CD14-positive monocyte (primary cell): ENCODE measurements around the gene RASSF4. TPM values are rescaled to one million over a fixed set of nuclear protein-coding genes. Genes with fewer than 3 reads are reported as not detected.

Source experiments
- DNase-seq, 3 donors: peaks; one replicate each; pipeline ENCODE4 v3.0.0-alpha.2; 2011 to 2022
- H2AFZ ChIP-seq: 2 replicates; pipeline ENCODE4 v1.6.0; 2012; ENCODE audit warnings: mild to moderate bottlenecking, low read depth, low read length, inconsistent platforms; ENCODE audit not compliant: insufficient read depth, poor library complexity, severe bottlenecking
- H3K27ac ChIP-seq, 2 donors: 1 replicate in 1 of 2; 2 replicates in 1 of 2; pipeline ENCODE4 v1.5.1; 2012 to 2013; ENCODE audit warnings: low read length in 2 of 2, control low read depth in 1 of 2, inconsistent platforms in 1 of 2, low read depth in 1 of 2, mild to moderate bottlenecking in 1 of 2
- H3K27me3 ChIP-seq, 2 donors: one replicate each; pipeline versions ENCODE4 v1.6.0 to v1.6.1; 2011 to 2013; ENCODE audit warnings: low read length in 2 of 2; ENCODE audit not compliant: control insufficient read depth in 2 of 2, insufficient read depth in 2 of 2
- H3K36me3 ChIP-seq, 2 donors: replicated peaks in 1 of 2; 1 replicate in 1 of 2; 2 replicates in 1 of 2; pipeline versions ENCODE4 v1.5.1 to v1.6.1; 2012 to 2013; ENCODE audit warnings: low read length in 2 of 2, control low read depth in 1 of 2, inconsistent platforms in 1 of 2, mild to moderate bottlenecking in 1 of 2; ENCODE audit not compliant: insufficient read depth in 2 of 2, control insufficient read depth in 1 of 2
- H3K4me1 ChIP-seq, 2 donors: 1 replicate in 1 of 2; 2 replicates in 1 of 2; pipeline versions ENCODE4 v1.5.1 to v1.6.1; 2012 to 2013; ENCODE audit warnings: low read length in 2 of 2, control low read depth in 1 of 2, inconsistent platforms in 1 of 2, mild to moderate bottlenecking in 1 of 2, moderate library complexity in 1 of 2; ENCODE audit not compliant: insufficient read depth in 2 of 2, control insufficient read depth in 1 of 2
- H3K4me2 ChIP-seq: replicated peaks from 2 replicates; pipeline ENCODE3; 2012; ENCODE audit warnings: low read length, moderate library complexity, mild to moderate bottlenecking; ENCODE audit not compliant: poor library complexity, severe bottlenecking; ENCODE audit errors: extremely low read depth
- H3K4me3 ChIP-seq, 3 experiments: fragments of 200-600 bp in 1 of 3; sonication (generic) in 1 of 3; replicated peaks in 1 of 3; 1 replicate in 2 of 3; 2 replicates in 1 of 3; pipeline ENCODE4 v1.5.1; 2011 to 2013; ENCODE audit warnings: low read length in 3 of 3, mild to moderate bottlenecking in 3 of 3, control low read depth in 2 of 3, low read depth in 2 of 3, inconsistent platforms in 1 of 3, moderate library complexity in 1 of 3
- H3K79me2 ChIP-seq: 2 replicates; pipeline ENCODE4 v1.6.0; 2012; ENCODE audit warnings: mild to moderate bottlenecking, control low read depth, inconsistent platforms, low read length, moderate library complexity; ENCODE audit not compliant: insufficient read depth
- H3K9ac ChIP-seq: 2 replicates; pipeline ENCODE4 v1.6.0; 2017; ENCODE audit warnings: low read length, mild to moderate bottlenecking; ENCODE audit not compliant: insufficient read depth, poor library complexity, severe bottlenecking
- H3K9me3 ChIP-seq, 2 donors: replicated peaks in 1 of 2; 1 replicate in 1 of 2; 2 replicates in 1 of 2; pipeline versions ENCODE4 v1.5.1 to v1.6.1; 2012 to 2013; ENCODE audit warnings: low read length in 2 of 2, control low read depth in 1 of 2; ENCODE audit not compliant: control insufficient read depth in 1 of 2, insufficient read depth in 1 of 2
- H4K20me1 ChIP-seq: 2 replicates; pipeline ENCODE4 v1.6.0; 2012; ENCODE audit warnings: mild to moderate bottlenecking, low read length, control low read depth, moderate library complexity; ENCODE audit not compliant: insufficient read depth
- H3K27ac Mint-ChIP-seq, 7 donors: one replicate each; pipeline ENCODE4 v1.8.0; 2020; ENCODE audit warnings: mild to moderate bottlenecking in 7 of 7, mixed read lengths in 7 of 7, moderate library complexity in 6 of 7, inconsistent platforms in 2 of 7
- H3K27me3 Mint-ChIP-seq, 3 donors: one replicate each; pipeline ENCODE4 v1.8.0; 2021 to 2022; ENCODE audit warnings: low read depth in 3 of 3, mild to moderate bottlenecking in 3 of 3, mixed read lengths in 3 of 3, moderate library complexity in 3 of 3, inconsistent platforms in 1 of 3
- H3K36me3 Mint-ChIP-seq, 2 donors: one replicate each; pipeline ENCODE4 v1.8.0; 2020; ENCODE audit warnings: mixed read lengths in 2 of 2, inconsistent platforms in 1 of 2, mild to moderate bottlenecking in 1 of 2
- H3K4me1 Mint-ChIP-seq: one replicate; pipeline ENCODE4 v1.8.0; 2020; ENCODE audit warnings: mild to moderate bottlenecking, mixed read lengths
- H3K4me3 Mint-ChIP-seq, 2 donors: one replicate each; pipeline ENCODE4 v1.8.0; 2020; ENCODE audit warnings: mild to moderate bottlenecking in 2 of 2, mixed read lengths in 2 of 2, moderate library complexity in 1 of 2
- H3K9me3 Mint-ChIP-seq, 7 donors: one replicate each; pipeline ENCODE4 v1.8.0; 2020 to 2022; ENCODE audit warnings: mixed read lengths in 7 of 7, mild to moderate bottlenecking in 6 of 7, moderate library complexity in 6 of 7, inconsistent platforms in 2 of 7
- WGBS: methylation state at CpG from one replicate; pipeline ENCODE4 v1.1.5; 2013; ENCODE audit warnings: missing lambda C conversion rate; ENCODE audit not compliant: insufficient coverage; 5-methylcytosine and 5-hydroxymethylcytosine counted together
- intact Hi-C, 2 donors: fragments of 100-400 bp; cut with micrococcal nuclease; formaldehyde crosslinking; loops; one replicate each; pipeline versions ENCODE4 v1.15.0 to v1.15.1; 2023
- polyA plus RNA-seq, 3 donors: library from polyadenylated mRNA; depleted of rRNA in 1 of 3; unstranded in 2 of 3; stranded (reverse) in 1 of 3; fragments of 300-500 nt in 2 of 3; fragments of >200 nt in 1 of 3; fragmentation: Illumina TruSeq in 2 of 3; gene quantifications; 1 replicate in 2 of 3; 2 replicates in 1 of 3; pipeline ENCODE4 v1.2.3, GENCODE V29; 2012 to 2021
- TF ChIP-seq, protein P1 (sequence below): fragments of 200-600 bp; IDR thresholded peaks from one replicate; pipeline ENCODE4 v1.8.0; 2022; ENCODE audit warnings: antibody characterized with exemption, mild to moderate bottlenecking

Gene RASSF4
- polyA plus RNA-seq, 3 donors = 117 to 290 (median 120) TPM

DNA sequence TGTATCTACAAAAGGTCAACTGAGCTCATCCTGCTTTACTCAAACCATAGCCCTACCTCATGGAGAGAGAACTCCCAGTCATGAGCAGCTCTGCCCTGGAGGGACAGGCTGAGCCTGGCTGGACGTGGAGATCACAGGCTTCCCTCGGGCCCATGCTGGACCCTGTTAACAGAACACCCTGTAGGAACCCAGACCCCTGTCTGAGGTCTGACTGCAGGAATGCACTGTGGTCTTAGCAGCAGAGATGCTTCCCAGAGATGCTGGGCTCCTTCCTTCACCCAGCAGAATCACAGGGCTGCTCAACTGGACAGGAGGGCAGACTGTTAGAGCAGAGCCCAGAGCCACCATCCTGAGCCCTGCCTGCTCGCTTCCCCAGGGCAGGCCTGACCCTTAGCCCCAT is 47.7 kb upstream of the RASSF4 start:
- intact Hi-C loops = no loop called here
- Histone ChIP-seq H3K9me3 (no peaks in the 10 kb centered on the region), H3K27me3 (no peaks in the 10 kb centered on the region), H3K79me2 (no peaks in the 10 kb centered on the region), H3K4me3 (no peak overlapping the region), H3K4me2 (no peak overlapping the region), H3K36me3 (no peaks in the 10 kb centered on the region), H2AFZ (no peak overlapping the region), H3K4me1 (peaks cover 29 to 47% of the 10 kb centered on the region in 2 donors), H4K20me1 (no peaks in the 10 kb centered on the region), H3K9ac (no peak overlapping the region), H3K27ac (no peak overlapping the region)
- Mint-ChIP-seq H3K4me3 (no peak overlapping the region), H3K9me3 (peaks cover 0 to 2% (median 0%) of the 10 kb centered on the region in 7 donors), H3K27me3 (peaks cover 0 to 4% (median 3%) of the 10 kb centered on the region in 3 donors), H3K36me3 (no peaks in the 10 kb centered on the region), H3K4me1 (peaks cover 54% of the 10 kb centered on the region), H3K27ac (no peak overlapping the region)
- TF ChIP-seq, protein P1, sequence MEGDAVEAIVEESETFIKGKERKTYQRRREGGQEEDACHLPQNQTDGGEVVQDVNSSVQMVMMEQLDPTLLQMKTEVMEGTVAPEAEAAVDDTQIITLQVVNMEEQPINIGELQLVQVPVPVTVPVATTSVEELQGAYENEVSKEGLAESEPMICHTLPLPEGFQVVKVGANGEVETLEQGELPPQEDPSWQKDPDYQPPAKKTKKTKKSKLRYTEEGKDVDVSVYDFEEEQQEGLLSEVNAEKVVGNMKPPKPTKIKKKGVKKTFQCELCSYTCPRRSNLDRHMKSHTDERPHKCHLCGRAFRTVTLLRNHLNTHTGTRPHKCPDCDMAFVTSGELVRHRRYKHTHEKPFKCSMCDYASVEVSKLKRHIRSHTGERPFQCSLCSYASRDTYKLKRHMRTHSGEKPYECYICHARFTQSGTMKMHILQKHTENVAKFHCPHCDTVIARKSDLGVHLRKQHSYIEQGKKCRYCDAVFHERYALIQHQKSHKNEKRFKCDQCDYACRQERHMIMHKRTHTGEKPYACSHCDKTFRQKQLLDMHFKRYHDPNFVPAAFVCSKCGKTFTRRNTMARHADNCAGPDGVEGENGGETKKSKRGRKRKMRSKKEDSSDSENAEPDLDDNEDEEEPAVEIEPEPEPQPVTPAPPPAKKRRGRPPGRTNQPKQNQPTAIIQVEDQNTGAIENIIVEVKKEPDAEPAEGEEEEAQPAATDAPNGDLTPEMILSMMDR = no peak
- 97% methylated on average over 3 of the region's 3 CpGs for WGBS
- no peak for DNase-seq

DNA sequence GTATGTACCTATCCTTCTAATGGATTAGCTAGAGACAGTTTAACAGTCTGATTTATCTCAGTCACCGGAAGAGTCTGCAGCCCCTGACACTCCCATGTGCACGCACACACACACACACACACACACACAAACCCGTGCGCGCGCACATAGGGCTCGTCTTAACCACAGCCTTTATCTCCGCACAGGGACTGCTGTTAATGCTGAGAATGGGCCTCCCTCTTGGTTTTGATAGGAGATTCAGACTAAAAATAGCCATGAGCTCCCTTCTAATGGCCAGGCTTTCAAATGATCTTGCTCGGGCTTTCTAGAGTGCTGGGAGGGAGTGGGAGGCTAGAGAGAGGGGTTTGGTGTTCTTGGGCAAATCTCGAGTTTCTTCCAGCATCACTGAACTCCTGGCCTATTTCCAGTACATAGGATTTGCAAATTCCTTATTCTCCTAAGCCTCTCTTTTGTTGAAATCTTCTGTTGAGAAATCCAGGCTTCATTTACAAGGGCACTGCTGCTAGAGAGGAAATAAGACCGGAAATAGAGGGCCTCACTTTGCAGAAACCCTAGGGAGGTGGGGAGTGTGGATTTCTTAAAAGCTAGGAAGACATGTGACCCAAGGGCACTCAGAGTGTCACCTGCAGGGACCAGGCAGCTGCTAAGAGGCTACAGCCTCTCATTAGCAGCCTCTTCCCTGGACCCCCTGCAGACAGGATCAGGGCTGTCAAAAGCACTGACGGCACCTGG is 46.1 kb upstream of the RASSF4 start:
- Mint-ChIP-seq H3K27me3 (peaks cover 0 to 5% (median 0%) of the 10 kb centered on the region in 3 donors), H3K36me3 (peaks cover 0 to 3% of the 10 kb centered on the region in 2 donors), H3K9me3 (peaks cover 0 to 10% (median 8%) of the 10 kb centered on the region in 7 donors), H3K27ac (peak overlapping the region; percentile 70 to 85 (median 80)), H3K4me1 (peaks cover 56% of the 10 kb centered on the region), H3K4me3 (peak overlapping the region; percentile 41 to 75)
- peak overlapping the region in 1 of 2 donors; percentile 68 for H3K27ac ChIP-seq
- H3K36me3 ChIP-seq = no peaks in the 10 kb centered on the region
- WGBS = 36% methylated on average over 5 of the region's 12 CpGs
- peak overlapping the region; percentile 5 for H3K9ac ChIP-seq
- H3K4me2 ChIP-seq = peak overlapping the region; percentile 56
- H3K4me3 ChIP-seq = peak overlapping the region in 1 of 3 experiments; percentile 52
- no peaks in the 10 kb centered on the region for H3K9me3 ChIP-seq
- TF ChIP-seq, protein P1 = no peak
- H3K27me3 ChIP-seq = no peaks in the 10 kb centered on the region
- no peaks in the 10 kb centered on the region for H3K79me2 ChIP-seq
- intact Hi-C loops = no loop called here
- peak overlapping the region; percentile 47 for H2AFZ ChIP-seq
- no peaks in the 10 kb centered on the region for H4K20me1 ChIP-seq
- H3K4me1 ChIP-seq = peaks cover 29 to 47% of the 10 kb centered on the region in 2 donors
- peak in 2 of 3 donors; percentile 15 to 44 for DNase-seq
